Limb (tissue), 2 donors: ENCODE measurements around the gene SNX9.
"Not testable (repeated sequence)": the region's sequence is repeated elsewhere in the genome, so short reads cannot be mapped to it uniquely, and the experiment has no call there.

Source experiments
- DNase-seq, 2 donors: peaks; one replicate each; pipeline ENCODE4 v3.0.0-alpha.2; 2016; ENCODE audit errors: extremely low spot score in 2 of 2

Gene SNX9

DNA sequence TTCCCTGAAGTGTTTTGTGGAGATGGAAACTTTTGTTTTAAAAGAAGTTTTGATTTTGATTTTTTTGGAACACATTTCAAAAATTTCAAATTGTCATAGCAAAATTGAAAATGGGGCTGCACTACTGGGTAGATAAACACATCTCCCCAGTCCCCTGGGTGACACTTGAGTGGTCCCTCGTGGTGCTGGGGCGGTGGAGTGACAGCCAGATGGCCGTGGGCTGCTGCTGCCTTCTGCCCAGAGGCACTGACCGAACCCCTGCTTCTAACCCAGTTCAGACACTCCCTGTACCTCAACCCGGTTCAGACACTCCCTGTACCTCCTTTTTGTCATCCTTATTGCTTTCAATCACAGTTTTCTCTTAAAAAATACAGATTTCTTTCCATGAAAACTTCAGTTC is 88.7 kb downstream of the SNX9 start:
- no peak for DNase-seq

DNA sequence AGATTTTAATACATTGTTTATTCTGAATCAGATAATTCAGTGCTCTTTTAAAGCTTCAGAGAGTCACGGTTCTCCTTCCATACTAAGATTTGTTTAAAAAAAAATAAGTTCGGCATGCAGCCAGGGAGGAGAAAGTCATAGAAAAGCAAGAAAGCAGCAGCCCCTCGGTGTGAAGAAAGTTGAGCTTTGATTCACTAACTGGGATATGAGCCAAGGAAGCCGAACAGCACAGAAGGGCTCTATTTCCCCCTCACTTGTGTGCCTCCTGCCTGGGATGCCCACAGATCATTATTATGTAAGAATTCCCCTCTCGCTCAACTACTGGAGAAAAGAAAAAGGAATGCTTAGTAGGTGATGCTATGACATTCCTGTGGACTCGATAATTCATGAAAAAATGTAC is 89.3 kb downstream of the SNX9 start:
- DNase-seq: peak; percentile 40 to 65

DNA sequence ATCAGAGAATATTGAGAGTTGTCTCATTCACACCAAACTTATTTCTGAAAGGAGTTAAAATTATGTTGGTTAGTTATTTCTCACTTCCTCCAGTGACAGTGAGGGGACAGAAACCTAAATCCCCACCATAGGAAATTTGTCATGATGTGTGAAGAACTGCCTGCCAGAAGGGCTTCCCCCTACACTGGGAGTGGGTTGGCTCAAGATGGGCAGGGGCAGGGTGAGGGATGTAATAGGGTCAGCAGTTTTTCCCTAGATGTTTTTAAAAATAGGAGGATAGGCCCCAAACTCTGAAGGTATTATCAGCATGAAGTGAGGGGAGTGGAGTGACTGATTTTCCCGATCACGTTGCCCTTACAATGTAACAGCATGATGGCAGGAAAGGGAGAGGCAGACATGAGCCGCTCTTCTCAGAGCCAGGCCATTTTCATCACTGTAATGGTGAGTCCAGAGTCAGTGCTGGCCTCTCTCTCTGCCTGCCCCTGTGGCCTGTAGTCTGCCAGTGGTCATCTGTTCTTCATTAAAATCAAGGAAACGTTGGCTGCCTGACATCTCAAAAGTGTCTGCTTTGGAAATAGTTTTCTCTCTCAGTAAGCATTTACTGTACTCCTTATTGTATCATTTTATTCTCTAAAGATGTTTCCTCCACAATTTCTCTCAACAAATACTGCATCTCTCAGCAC is 98.8 kb downstream of the SNX9 start:
- DNase-seq: peak in 1 of 2 donors; percentile 53

DNA sequence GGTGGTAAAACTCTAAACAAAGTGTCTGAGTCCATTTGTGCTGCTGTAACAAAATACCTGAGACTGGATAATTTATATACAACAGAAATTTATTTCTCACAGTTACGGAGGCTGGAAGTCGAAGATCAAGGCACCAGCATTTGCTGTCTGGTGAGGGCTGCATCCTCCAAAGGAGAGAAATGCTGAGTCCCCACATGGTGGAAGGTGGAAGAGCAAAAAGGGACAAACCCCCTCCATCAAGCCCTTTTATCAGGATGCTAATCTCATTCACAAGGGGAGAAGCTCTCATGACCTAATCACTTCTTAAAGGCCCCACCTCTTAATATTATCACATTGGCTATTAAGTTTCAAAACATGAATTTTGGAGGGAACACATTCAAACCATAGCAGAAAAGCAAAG is 102.7 kb downstream of the SNX9 start:
- no peak for DNase-seq

DNA sequence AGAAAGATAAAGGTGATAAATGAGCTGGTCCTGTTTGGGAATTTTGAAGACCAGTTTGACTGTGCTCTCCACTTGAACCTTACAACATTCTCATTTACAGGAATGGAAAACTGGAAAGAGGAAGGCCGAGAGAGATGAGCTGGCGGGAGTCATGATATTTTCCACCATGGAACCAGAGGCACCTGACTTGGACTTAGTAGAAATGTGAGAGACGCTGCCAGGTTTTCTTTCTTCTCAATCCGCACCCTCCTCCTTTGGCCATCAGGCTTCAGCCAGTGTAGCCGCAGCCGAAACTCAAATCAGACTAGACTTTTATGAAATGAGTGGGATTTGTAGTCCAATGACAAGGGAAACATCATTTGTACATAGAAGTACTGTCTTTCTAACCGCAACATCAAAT is 104.0 kb downstream of the SNX9 start:
- no peak for DNase-seq

DNA sequence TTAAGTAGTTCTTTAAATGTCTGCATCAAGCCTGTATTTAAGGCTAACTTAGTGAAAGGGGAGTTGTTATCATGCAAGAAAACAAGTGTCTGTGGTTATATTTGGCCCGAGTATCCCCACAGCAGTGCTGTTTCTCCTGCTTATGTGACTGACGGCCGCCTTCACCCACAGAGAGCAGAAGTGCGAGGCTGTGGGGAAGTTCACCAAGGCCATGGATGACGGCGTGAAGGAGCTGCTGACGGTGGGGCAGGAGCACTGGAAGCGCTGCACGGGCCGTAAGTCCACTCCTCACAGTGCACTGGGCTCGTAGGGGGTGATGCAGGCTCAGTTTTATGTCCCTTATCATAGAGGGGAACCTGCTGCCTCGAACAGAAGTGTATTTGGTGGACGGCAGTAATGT is 105.4 kb downstream of the SNX9 start:
- no peak for DNase-seq

DNA sequence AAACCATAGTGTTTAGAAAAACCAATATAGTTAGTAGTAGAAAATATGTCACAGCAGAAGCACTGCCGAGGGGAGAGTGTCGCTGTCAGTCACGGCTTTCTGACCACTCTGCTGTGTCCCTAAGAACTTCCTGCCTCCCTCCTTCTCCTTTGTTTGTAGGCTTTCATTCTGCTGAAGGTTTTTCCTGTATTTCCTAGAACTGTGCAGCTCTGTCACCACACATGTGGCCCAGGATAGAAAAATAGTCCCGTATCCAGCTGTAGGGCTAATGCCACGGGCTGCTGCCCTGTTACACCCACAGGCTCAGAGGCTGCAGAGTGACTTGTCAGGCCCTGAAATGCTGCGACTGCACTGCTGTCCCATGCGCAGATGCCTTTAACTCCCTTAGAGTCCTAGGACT is 106.0 kb downstream of the SNX9 start:
- no peak for DNase-seq

DNA sequence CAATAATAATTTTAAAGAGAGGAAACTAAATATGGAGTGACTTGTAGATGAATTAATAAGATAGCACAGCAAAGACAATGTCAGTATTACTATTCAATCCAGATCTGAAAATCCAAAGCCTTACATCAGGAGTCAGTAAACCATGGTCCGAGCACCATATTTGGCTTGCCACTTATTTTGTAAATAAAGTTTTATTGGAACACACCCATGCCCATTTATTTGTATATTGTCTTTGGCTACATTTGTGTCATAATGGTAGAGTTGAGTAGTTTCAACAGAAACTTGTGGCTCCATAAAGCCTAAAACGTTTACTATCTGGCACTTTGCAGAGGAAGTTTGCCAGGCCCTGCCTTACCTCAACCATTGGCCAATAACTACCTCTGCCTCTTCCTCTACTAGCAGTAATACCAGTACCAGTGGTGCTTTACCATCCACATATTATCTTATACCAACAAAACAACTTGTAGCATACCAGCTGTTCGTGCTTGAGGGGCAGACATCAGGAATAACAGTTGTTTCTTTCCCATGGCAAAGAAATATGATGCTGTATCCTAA is 106.8 kb downstream of the SNX9 start:
- no peak for DNase-seq

DNA sequence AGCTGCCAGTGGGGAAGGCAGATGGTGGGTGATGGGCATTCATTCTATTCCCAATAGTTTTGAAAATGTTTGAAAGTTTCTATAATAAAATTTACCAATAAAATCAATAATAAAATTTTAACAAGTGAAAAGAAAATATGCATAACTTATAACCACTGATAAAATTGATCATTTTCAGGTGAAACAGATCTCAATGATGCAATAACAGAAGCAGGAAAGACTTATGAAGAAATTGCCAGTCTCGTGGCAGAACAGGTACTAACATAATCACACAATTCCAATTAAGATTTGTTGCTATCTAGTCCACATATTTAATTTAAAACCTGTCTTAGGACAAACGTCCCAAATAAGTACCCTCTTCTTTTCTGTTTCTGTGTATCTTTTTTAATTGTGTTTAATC is 112.7 kb downstream of the SNX9 start:
- no peak for DNase-seq

DNA sequence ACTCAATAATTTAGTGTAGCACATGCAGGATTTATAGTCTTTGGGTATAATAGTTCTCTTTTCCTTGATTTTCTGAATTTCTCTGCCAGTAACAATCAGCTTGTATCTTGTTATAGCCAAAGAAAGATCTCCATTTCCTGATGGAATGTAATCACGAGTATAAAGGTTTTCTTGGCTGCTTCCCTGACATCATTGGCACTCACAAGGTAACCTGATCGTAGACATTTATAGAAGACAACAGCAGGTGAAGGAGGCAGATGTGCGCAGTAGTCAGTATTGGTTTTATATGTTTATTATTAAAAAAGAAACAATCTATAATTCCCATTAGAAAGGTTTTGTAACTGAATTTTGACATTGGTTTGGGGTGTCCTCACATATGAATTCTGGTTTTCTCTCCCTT is 114.3 kb downstream of the SNX9 start:
- DNase-seq: no peak

DNA sequence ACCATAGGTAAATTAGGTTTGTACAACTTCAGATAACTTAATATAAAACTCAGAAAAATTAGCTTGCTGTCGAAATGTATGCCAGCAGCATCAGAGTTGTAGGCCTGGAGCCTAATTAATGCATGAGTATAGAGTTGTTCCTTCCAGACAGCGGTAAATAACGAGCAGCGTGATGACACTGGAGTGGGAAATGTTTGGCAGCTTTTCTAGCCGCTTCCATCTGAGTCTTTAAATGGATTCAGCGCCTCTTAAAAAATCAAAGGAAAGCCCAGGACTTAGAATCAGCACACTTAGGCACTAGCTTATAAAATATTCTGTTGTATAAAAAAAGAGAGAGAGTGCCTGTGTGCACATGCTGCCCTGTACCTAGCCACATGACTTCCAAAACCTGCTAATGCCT is 114.9 kb downstream of the SNX9 start:
- no peak for DNase-seq

DNA sequence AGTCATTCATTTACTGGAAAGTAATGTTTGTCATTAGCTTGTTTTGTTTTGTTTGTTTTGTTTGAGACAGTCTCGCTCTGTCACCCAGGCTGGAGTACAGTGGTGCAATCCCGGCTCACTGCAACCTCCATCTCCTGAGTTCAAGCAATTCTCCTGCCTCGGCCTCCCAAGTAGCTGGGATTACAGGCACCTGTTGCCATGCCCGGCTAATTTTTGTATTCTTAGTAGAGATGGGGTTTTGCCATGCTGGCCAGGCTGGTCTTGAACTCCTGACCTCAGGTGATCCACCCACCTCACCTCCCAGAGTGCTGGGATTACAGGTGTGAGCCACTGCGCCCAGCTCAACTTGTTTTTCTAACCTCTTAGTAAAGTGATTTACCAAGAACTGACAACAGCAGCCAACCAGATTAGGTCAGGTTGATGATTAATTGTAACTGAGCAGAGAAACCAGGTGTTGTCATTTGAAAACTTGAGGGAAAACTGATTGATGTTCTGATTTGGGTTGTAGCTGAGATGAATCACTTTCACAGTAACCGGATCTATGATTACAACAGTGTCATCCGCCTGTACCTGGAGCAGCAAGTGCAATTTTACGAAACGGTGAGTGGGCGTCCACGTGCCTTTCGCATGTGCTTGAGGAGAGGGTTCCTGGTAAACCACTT is 117.5 kb downstream of the SNX9 start:
- not testable (repeated sequence) for DNase-seq

DNA sequence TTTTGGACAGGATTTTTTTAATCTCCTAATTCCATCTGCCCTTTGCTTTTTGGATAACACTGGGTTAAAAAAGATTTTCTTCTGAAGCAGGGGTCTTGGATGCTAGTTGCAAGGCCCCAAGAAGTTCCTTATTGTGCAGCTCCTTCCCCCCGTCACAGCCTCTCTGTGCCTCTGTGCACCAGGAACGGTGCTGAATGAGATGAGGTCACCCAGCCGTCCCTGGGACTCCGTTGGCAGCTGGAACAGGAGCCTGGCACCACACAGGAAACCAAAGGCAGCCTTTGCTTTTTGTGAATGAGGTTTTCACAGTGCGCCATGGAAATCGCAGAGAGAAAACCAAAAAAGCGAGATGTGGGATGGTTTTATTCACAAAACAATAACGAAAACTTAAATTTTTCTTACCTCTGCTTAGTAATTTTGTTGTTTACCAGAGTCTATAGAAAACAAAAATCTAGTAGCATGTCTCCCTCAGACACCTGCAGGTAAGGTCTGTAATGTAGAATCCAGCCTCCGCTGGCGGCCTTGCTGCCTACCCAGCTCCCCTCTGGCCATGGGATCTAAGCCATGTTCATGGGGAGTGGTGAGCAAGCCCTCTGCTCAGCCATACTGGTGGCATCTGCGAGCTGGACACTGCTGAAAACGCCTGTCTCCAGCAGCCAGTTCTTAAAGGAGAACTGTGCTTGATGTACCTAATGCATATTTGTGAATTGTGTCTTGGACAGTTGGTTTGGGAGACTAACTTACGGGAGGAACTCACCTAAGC is 118.2 kb downstream of the SNX9 start:
- DNase-seq: no peak

DNA sequence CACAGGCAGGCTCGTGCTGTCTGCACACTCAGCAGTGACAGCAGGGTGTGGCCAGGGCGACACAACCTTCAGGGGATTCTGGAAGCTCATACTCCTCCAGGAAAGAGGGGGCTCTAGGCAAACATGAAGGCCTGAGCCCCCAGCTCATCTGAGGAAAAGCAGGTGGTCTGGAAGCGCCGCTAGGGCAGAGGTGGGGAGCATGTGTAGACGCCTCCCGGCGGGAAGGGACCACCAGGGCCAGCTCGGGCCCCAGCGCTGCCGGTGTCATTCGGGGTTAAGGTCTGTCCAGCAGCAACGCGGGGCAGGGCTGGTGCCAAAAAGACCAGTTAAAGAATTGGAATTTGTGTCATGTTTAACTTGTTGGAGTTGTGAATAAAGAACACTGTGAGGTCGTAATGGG is 119.3 kb downstream of the SNX9 start:
- DNase-seq: no peak

DNA sequence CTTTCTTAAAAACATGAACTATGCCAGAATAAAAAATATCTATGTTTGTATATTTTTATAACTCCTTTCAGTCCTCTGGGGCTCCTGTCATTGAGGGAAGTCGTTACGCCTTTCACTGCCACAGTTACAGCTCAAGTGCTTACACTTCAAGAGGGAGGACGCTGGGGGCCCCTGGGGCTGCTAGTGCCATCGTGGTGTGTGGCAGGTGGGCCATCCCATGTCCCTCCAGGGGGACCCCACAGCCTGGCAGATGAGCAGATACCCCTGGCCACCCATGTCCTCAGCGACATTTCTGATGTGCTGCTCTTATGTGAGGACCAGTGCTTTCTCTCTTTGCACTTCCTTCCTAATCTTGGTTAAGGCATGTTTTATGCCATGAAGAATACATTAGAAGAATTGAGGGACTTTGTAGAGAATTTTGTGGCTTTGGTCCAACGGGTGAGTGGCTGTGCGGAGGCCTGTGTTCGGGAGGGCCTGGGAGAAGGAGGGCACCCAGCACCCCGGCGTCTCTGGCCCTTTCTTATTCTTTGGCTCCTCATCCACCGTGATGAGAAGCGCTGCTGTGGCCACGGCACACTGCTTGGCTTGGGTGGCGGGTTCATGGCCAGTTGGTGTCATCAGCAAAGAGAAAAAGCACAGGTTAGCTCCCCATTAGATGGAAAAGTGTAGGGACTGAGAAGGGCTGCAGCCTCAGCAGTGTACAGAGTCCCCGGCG is 120.4 kb downstream of the SNX9 start:
- no peak for DNase-seq

DNA sequence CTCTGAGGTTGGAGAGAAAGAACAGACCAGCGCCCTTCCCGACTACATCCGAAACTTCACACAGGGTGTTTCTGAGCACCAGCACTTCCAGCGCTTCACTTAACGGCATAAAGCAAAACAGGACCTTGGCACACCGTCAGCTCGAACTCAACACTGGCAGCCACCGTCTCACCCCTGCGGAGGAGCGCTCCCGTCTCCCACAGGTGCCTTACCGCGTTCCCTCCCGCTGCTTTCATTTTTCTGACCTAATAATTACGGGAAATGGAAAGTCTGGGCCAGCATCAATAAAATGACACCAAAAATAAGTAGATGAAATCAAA is 120.9 kb downstream of the SNX9 start:
- no peak for DNase-seq

DNA sequence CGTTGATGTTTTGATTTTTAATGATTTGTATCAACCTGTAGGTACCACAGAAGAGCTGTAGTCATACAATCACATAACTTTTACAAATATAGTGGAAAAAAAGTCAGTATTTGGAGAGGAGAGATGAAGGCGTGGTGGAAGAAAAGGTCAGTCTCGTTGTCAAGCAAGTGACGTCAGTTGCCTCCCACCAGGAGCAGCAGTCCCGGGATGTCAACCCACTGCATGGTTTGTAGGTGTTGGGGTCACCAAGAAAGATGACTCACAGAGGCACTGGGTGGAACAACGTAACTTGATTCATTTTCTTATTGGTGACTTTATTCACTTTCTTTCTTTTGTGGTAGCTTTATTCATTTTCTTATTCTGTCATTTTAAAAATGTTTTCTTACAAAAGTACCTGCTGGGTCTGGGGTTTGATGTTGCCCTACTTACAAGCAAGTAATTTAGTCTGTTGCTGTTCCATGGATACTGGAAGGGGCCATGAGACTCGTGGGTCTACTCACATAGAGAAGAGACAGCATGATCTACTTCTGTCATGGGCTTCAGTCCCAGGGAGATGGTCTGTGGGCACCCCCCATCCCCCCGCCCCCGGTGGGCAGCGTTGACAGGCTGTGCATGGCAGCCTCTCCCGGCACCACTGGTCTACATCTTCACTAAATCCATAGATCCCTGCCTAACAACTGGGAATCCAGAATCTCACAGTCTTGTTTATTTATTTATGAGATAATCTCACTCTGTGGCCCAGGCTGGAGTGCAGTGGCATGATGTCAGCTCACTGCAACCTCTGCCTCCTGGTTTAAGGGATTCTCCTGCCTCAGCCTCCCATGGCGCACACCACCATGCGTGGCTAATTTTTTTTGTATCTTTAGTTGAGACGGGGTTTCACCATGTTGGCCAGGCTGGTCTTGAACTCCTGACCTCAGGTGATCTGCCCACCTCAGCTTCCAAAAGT is 122.2 kb downstream of the SNX9 start:
- no peak for DNase-seq

DNA sequence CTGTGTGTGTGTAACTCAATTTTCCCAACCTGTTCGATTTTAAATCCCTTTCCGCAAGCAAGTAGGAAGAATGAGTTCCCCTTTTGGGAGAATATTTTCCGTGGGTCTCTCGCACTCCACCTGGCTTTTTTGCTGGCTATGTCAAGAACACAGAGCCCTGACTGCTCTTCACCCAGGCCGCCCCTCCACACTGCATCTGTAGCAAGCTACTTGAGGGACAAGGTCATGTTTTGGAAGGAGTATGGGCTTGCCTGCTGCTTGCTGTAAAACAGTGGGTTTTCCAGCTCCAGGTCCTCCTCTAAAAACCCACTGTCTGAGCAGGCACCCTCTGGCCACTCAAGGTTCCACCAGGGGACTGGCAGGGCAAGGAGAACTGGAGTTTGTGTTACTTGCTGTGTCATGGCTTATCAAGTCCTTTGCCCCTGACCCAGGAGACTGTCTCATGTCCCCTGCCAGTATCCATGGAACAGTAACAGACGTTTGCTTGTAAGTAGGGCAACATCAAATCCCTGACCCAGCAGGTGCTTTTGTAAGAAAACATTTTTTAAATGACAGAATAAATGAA is 123.1 kb downstream of the SNX9 start:
- no peak for DNase-seq

DNA sequence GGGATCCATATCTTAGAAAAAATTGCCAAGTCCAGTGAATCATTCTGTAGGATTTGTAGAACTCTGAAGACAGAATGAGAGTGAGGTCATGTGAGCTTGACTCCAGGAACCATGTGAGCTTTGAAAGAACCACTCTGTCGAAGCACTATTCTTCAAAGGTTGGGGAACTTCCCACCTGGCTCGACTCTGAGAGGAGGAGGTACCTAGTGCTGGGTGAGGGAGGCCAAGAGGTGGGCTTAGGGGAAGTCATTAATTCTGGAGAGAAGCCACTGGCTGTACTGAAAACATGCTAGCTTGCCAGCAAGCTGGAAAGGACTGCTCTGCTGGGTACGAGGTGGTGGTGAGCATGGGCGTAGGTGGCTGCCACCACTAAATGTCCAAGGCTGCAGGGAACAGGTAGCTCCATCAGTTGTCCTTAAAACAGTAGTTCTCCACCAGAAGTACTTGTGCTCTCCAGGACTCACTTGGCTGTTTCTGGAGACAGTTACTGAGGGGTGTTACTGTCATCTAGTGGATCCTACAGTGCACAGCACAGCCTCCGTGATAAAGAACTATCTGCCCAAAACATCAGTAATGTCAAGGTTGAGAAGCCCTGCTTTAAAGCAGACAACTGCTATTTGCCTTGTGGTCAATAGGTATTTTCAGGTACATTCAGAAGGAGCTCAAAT is 124.0 kb downstream of the SNX9 start:
- DNase-seq: no peak

DNA sequence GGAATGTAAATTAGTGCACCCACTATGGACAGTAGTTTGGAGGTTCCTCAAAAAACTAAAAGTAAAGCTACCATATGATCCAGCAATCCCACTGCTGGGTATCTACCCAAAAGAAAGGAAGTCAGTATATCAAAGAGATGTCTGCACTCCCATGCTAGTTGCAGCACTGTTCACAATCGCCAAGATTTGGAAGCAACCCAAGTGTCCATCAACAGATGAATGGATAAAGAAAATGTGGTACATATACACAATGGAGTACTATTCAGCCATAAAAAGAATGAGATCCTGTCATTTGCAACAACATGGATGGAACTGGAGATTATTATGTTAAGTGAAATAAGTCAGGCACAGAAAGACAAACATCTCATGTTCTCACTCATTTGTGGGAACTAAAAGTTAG is 127.9 kb downstream of the SNX9 start:
- DNase-seq: not testable (repeated sequence)
